ENCODE data around the gene PEDS1. TPM values are rescaled to one million over a fixed set of nuclear protein-coding genes. Genes with fewer than 3 reads are reported as not detected.

Gene PEDS1
- total RNA-seq, 1 donor: 19.9 TPM

DNA sequence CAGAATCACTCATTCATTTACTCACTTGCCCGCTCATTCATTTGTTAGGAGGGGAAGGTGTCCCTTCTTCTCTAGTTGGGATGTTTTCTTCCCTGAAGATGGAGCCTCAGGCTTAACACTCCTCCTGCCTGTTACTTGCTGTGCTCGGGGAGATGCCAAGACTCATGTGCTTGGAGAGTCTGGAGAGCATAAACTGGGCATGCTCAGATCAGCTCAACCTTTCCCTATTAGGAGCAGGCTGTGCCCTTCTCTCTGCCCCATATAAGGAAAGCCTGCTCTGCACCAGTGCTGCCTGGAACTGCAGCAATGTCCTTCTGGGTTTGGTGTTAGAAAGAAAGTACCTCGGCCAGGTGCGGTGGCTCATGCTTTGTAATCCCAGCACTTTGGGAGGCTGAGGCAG is 22.5 kb downstream of the PEDS1 start:
- peak; percentile 39 for DNase-seq (ENCODE audit: low read depth)
- no peak overlapping the region for H3K4me3 ChIP-seq (ENCODE audit: low read depth, low read length)
- TF ChIP-seq, protein P1, sequence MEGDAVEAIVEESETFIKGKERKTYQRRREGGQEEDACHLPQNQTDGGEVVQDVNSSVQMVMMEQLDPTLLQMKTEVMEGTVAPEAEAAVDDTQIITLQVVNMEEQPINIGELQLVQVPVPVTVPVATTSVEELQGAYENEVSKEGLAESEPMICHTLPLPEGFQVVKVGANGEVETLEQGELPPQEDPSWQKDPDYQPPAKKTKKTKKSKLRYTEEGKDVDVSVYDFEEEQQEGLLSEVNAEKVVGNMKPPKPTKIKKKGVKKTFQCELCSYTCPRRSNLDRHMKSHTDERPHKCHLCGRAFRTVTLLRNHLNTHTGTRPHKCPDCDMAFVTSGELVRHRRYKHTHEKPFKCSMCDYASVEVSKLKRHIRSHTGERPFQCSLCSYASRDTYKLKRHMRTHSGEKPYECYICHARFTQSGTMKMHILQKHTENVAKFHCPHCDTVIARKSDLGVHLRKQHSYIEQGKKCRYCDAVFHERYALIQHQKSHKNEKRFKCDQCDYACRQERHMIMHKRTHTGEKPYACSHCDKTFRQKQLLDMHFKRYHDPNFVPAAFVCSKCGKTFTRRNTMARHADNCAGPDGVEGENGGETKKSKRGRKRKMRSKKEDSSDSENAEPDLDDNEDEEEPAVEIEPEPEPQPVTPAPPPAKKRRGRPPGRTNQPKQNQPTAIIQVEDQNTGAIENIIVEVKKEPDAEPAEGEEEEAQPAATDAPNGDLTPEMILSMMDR (IDR thresholded peaks at IDR 0.05; ENCODE audit: insufficient read depth, low read length): no peak

DNA sequence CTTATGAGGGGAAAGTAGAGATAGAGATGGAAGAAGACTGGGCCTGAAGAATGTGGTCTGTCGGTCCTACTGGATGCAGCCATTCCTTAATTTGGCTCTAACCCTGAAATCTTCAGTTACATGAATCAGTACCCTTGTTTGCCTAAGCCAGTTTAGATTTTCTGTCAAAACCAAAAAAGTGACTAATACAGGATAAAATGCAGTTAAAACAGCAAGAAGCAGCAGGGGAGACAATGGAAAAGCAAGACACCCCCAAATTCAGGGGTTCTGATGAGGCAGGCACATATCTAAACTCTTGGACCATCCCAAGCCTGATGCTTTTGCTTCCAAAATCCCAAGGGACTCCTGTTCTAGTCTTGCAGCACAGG is 23.2 kb downstream of the PEDS1 start:
- TF ChIP-seq, protein P1 (IDR thresholded peaks at IDR 0.05; ENCODE audit: insufficient read depth, low read length): no peak
- DNase-seq (ENCODE audit: low read depth): peak; percentile 18
- H3K4me3 ChIP-seq (ENCODE audit: low read depth, low read length): no peak overlapping the region

DNA sequence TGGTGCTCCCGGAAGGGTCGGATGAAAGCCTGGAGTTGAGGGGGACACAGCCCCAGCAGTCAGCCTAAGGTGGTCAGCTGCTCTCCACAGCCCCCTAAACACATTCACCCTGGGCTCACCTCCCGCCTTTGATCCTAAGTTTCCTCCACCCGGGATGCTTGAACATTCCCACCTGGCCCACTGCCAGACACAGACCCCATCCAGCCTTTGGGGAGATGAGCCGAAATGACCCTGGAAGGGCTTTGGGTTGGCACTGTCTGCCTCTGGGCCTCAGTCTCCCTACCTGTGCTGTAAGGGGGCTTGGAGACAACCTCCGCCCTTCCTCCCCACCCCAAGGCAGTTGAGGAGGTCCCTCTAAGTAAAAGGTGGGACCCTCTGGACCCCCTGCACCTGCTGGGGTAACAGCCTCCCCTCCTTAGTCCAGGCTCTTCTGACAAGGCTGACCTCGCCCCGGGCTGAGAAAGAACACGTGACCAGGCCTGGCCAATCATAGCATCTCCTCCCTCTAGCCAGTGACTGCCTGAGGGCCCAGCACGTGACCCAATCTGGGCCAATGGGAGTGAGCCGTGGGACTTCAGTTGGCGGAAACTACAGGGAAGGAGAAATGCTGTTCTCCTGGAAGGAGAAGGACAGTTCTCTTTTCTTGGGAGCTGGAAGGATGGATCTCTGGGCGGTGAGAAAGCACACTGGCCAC is 23.7 kb downstream of the PEDS1 start:
- TF ChIP-seq, protein P1 (IDR thresholded peaks at IDR 0.05; ENCODE audit: insufficient read depth, low read length): no peak
- no peak for DNase-seq (ENCODE audit: low read depth)
- H3K4me3 ChIP-seq (ENCODE audit: low read depth, low read length): no peak overlapping the region

DNA sequence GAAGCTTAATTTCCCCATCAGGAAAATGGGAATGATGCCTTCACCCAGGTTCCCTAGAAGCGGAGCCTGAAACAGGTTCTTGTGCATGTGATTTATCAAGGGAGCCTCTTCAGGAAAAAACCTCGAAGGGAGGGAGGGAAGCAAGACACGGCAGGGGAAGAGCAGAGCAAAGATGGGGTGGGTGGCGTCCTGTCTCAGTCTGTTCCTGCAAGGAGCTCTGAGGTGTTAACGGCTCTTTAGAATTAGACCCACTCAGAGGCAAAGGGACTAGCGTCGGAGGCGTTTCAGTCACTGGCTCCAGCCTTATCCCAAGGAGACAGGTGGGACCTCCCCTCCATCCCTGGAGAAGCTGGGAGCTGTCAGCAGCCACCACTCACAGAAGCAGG is 25.0 kb downstream of the PEDS1 start:
- no peak for DNase-seq (ENCODE audit: low read depth)
- no peak overlapping the region for H3K4me3 ChIP-seq (ENCODE audit: low read depth, low read length)
- TF ChIP-seq, protein P1 (IDR thresholded peaks at IDR 0.05; ENCODE audit: insufficient read depth, low read length): no peak

DNA sequence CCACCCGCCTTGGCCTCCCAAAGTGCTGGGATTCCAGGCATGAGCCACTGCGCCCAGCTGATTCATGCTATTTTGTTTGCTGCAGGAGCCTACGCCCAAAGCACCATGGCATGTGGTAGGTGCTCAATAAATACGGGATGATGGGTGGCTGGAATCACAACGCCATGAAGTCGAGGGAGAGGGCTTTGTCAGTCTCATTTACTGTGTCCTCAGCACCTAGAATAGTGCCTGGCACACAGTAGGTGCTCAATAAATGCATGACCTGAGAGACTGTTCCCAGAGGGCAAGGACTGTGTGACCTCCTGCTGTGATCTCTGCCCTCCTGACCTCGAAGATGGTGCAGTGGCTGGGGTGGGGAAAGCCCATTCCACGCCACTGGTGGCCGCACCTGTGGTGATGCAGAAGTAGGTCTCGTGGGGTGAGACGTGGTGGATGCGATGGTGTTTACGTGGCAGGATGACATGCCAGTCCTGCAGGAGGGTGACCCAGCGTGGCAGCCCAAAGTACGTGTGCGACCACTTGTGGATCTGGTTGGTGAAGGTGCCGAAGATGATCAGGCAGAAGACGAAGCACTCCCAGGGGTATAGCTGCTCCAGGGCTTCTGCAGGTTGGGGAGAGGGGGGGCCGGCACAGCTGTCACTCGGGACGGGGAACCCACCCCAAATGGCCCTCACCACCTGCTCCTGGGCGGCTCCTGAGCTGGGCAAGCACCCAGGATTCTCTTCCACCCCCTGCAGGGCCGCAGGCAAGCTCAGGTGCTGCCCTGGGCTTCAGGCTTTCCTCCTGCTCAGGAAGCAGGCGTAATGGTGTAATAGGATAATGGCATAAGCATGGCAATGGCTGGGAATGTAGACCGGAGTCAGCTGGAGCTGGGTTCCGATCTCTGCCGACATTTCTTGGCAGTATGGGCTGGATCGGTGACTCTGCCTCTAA is 25.7 kb downstream of the PEDS1 start:
- TF ChIP-seq, protein P1 (IDR thresholded peaks at IDR 0.05; ENCODE audit: insufficient read depth, low read length): no peak
- no peak overlapping the region for H3K4me3 ChIP-seq (ENCODE audit: low read depth, low read length)
- no peak for DNase-seq (ENCODE audit: low read depth)

DNA sequence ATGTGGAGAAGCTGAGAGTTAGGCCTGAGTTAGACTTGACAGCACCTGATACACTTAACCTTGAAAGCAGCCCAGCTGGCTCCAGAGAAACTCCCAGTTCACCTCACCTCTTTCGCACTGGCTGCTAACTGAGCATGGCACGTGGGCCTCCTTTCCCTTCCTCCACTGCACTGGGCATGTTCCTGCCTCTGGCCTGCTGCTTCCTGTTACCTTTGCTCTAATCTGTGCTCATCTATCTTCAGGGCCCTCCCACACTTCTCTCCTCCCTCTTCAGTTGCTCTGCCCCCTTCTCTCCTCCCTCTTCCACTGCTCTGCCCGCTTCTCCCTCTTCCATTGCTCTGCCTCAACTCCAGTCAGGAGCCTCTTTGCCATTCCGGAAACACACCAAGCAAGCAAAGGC is 26.9 kb downstream of the PEDS1 start:
- TF ChIP-seq, protein P1 (IDR thresholded peaks at IDR 0.05; ENCODE audit: insufficient read depth, low read length): no peak
- no peak for DNase-seq (ENCODE audit: low read depth)
- H3K4me3 ChIP-seq (ENCODE audit: low read depth, low read length): no peak overlapping the region

Measured in fibroblast of the aortic adventitia (primary cell).